GM12873 (cell line): Measurements from ENCODE around the gene VSTM2L.

Experiments used
- CTCF ChIP-seq: IDR thresholded peaks from 2 replicates; pipeline ENCODE4 v1.5.1; 2012; ENCODE audit warnings: low read depth, mild to moderate bottlenecking, moderate library complexity, low read length, control low read depth; ENCODE audit not compliant: insufficient read depth; ENCODE audit errors: missing control alignments

The VSTM2L gene

GRCh38 chr20:37944456-37944981 lies 41.6 kb downstream of the VSTM2L start:
- TF ChIP-seq CTCF = no peak

- TF ChIP-seq CTCF = no peak
Measured at GRCh38 chr20:37945091-37945547, 42.2 kb downstream of the VSTM2L start.

GRCh38 chr20:37946946-37947345 lies 44.0 kb downstream of the VSTM2L start:
- no peak for TF ChIP-seq CTCF

- no peak for TF ChIP-seq CTCF
Measured at GRCh38 chr20:37947943-37948342, 45.0 kb downstream of the VSTM2L start.

- no peak for TF ChIP-seq CTCF
Measured at GRCh38 chr20:37948956-37949355, 46.0 kb downstream of the VSTM2L start.

- TF ChIP-seq CTCF = no peak
Measured at GRCh38 chr20:37954190-37954589, 51.3 kb downstream of the VSTM2L start.

- TF ChIP-seq CTCF = no peak
Measured at GRCh38 chr20:37954626-37955025, 51.7 kb downstream of the VSTM2L start.
